Fibroblast of skin of left quadriceps (primary cell): Measurements from ENCODE around the gene P3H2.
A peak's percentile ranks its signal among the peaks of the same experiment; 100 is the strongest.

ENCODE experiments used
- DNase-seq, 2 experiments: peaks; one replicate each; pipeline ENCODE4 v3.0.0-alpha.2; 2013; ENCODE audit warnings: low read depth in 2 of 2

The P3H2 gene

GRCh38 chr3:189982321-189982945 is 138.3 kb downstream of the P3H2 start:
- DNase-seq, result no peak

GRCh38 chr3:189981668-189982067 is 139.0 kb downstream of the P3H2 start:
- peak; percentile 44 to 46 for DNase-seq

GRCh38 chr3:189978753-189979152 is 141.9 kb downstream of the P3H2 start:
- peak; percentile 29 to 33 for DNase-seq

GRCh38 chr3:189977174-189977573 is 143.5 kb downstream of the P3H2 start:
- no peak for DNase-seq

- no peak for DNase-seq
Measured at GRCh38 chr3:189975391-189975990, 145.2 kb downstream of the P3H2 start.

- no peak for DNase-seq
Measured at GRCh38 chr3:189974359-189974758, 146.3 kb downstream of the P3H2 start.

GRCh38 chr3:189967254-189967865 is 153.3 kb downstream of the P3H2 start:
- DNase-seq, result peak; percentile 21 to 42

GRCh38 chr3:189966843-189967242 is 153.9 kb downstream of the P3H2 start:
- no peak for DNase-seq

- DNase-seq, result no peak
Measured at GRCh38 chr3:189964623-189965332, 155.9 kb downstream of the P3H2 start.

GRCh38 chr3:189962466-189962865 is 158.2 kb downstream of the P3H2 start:
- DNase-seq, result no peak

- peak; percentile 75 to 78 for DNase-seq
Measured at GRCh38 chr3:189961522-189962161, 159.1 kb downstream of the P3H2 start.

- peak; percentile 33 to 43 for DNase-seq
Measured at GRCh38 chr3:189961086-189961485, 159.6 kb downstream of the P3H2 start.

GRCh38 chr3:189954733-189955665 is 165.7 kb downstream of the P3H2 start:
- DNase-seq, result no peak

- no peak for DNase-seq
Measured at GRCh38 chr3:189953551-189953950, 167.1 kb downstream of the P3H2 start.

- DNase-seq, result no peak
Measured at GRCh38 chr3:189952272-189952671, 168.4 kb downstream of the P3H2 start.

- no peak for DNase-seq
Measured at GRCh38 chr3:189950258-189950657, 170.4 kb downstream of the P3H2 start.

GRCh38 chr3:189949580-189949979 is 171.1 kb downstream of the P3H2 start:
- DNase-seq, result no peak

- no peak for DNase-seq
Measured at GRCh38 chr3:189948724-189949045, 172.0 kb downstream of the P3H2 start.

- peak; percentile 32 to 35 for DNase-seq
Measured at GRCh38 chr3:189947948-189948723, 172.6 kb downstream of the P3H2 start.

- DNase-seq, result no peak
Measured at GRCh38 chr3:189947068-189947467, 173.6 kb downstream of the P3H2 start.
